HG02943 (cell line): Measurements from ENCODE around the gene CLDN9.
A peak's percentile ranks its signal among the peaks of the same experiment; 100 is the strongest.
"Not testable (repeated sequence)": the region's sequence is repeated elsewhere in the genome, so short reads cannot be mapped to it uniquely, and the experiment has no call there.

Source experiments
- ATAC-seq: cut with Tn5 transposase; IDR thresholded peaks from one replicate; pipeline ENCODE4 v1.9.1; 2021; ENCODE audit warnings: mild to moderate bottlenecking, low read depth, moderate library complexity; ENCODE audit not compliant: unreplicated experiment

The CLDN9 gene

DNA sequence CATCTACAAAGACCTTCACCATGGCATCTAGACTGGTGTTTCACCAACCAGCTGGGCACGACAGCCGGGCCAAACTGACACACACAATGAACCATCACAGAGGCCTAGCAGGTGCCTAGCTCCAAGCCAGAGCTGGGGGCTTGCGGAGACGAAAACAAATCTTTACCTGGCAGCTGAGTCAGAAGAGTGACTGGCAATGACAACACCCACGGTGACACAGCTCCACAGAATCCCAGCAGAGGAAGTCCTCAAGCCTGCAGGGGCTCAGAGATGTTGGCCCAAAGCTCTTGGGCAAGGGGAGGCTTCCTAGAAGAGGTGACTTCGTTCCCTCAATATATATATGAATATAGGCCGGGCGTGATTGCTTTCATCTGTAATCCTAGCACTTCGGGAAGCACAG is 38.8 kb downstream of the CLDN9 start:
- ATAC-seq = no peak

DNA sequence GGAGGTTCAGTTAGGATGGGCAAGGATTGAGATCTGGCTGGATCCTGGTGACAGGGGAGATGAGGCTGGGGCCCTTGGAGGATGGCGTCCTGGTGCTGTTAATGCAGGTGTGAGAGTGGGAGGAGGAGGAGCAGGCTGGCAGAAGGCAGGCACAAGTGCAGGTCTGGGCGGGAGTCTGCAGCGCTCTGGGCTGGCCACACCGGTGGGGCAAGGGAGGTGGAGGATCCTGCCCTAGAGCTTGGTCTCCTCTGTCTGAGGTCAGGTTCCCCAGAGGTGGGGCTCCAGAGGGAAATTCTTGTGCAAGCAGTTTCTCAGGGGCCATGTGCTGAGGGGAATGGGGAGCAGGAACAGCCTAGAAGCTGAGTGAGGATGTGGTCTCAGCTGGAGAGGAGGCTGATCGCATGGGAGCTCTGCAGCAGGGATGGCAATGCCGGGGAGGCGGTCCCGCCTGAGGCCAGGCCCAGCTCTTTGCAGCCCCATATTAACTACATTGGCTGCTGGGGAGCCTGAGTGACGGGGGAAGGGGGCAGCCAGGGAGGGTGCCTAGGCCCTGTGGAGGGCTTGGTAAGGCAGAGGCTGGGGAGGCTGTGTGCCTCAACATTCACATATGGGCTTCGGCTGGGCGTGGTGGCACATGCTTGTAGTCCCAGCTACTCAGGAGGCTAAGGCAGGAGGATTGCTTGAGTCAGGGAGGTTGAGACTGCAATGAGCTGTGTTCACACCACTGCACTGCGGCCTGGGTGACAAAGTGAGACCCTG is 40.0 kb downstream of the CLDN9 start:
- ATAC-seq = not testable (repeated sequence)

DNA sequence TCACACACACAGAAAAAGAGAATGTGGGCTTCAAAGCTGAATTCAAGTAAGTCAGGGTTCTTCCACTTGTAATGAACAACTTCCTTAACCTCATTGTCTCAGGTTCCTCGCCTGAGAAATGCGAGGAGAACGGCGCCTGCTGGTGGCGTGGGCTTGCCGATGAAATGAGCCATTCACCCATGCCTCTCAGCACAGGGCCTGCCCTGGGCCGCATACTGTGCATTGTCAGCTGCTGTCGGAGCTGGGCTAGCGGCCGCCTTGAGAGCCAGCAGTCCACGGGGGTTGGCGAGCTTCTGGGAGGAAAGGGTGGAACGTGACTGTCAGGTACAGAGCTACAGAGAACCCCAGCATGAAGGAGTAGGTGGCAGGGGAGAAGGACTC is 40.6 kb downstream of the CLDN9 start:
- ATAC-seq = not testable (repeated sequence)

DNA sequence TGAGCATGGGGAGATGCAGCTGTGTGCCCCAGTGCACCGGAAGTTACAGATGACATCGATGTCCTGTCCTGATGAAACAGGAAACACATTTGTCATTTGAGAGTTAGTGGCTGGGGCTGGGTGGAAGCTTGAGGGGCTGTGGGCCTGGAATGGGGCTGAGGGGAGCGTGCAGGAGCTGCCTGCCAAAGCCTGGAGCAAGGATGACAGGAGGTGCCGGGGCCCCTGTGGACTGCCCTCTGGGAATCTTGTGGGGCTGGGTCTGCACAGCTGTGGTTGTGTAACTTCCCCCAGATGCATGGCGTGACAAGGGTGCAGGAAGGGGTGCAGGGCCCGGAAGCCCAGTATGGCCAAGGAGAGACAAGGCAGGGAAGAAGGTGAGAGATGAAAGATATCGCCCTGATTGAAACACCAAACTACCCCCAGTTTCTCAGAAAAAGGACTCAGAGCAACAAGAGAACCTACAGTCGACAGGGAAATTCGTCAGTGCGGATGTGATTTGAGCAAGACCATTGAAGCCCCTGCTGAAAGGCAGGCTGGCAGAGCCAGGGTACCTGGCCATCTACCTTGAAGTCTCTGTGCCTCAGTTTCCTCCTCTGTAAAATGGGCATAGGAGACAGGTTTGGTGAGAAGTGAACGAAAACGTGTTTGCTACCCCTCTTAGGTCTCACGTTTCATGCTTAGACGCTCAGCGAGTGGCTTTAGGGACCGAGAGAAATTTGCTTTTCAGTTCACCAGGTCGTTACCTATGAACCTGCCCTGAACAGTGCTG is 42.4 kb downstream of the CLDN9 start:
- ATAC-seq = no peak

DNA sequence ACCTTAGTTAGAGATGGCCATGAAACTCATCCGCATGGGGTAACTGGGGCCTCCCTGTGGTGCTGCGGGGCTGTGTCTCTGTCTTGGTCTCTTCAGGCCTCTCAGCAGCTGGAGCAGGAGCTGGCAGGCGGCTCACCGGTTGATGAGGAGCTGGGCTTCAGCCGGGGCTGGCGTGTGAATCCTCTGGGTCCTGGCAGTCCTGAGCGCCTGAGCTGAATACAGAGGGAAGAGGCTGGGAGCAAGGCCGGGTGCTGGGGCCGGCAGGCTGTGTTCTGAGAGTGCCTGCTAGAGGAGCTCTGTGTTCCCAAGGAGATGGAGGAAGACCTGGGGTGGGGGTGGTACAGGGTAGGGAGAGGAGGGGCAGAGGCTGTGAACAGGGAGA is 43.0 kb downstream of the CLDN9 start:
- ATAC-seq = not testable (repeated sequence)

DNA sequence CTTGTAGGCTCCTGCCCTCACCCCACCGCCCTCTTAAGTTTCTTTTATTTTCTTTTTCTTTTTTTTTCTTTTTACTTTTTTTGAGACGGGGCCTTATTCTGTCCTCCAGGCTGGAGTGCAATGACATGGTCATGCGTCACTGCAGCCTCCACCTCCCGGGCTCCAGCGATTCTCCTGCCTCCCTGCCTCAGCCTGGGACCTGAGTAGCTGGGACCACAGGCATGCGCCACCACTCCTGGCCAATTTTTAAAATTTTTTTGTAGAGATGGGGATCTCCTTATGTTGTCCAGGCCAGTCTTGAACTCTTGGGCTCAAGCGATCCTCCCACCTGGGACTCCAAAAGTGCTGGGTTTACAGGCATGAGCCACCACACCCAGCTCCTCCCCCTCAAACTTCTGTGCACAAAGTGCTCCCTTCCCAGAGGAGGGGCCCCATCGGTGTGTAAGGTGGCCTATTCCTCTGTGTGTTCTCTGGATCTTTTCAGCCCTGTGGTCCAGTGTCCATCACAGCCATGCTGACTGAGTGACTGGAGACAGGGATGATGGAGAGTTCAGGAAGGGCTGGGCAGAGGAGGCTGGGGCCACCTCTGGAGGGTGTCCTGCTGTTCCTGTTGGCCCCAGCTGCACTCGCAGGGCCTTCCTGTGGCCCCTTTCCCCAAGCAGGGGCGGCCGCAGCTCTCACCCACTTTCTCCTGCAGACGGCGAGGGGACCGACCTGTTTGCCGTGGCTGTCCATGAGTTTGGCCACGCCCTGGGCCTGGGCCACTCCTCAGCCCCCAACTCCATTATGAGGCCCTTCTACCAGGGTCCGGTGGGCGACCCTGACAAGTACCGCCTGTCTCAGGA is 43.8 kb downstream of the CLDN9 start:
- ATAC-seq = no peak

DNA sequence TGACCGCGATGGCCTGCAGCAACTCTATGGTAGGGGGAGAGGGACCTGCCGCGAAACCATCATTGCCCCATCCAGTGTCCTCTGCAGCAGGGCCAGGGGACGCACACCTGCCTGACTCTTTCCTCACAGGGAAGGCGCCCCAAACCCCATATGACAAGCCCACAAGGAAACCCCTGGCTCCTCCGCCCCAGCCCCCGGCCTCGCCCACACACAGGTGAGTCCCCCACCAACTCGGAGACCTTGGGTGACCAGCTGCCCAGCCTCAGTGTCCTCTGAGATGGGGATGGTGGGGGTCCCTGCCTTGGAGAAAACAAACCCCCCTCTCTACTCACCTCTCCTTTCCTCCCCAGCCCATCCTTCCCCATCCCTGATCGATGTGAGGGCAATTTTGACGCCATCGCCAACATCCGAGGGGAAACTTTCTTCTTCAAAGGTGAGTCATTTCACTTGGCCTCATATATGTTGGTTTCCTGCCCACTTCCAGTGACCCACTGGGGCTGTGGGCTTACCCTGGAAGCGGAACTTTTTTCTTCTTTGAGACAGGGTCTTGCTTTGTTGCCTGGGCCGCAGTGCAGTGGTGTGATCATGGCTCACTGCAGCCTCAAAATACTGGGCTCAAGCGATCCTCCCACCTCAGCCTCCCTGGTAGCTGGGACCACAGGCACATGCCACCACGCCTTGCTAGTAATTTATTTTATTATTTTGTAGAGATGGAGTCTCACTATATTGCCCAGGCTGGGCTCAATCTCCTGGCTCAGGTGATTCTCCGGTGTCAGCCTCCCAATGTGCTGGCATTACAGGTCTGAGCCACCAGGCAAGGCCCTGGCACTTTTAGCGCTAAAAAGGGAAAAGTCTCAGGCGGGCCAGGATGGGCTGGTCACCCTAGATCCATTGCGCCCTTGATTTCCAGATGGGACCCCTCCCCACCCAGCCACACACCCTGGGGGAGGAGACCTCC is 44.7 kb downstream of the CLDN9 start:
- ATAC-seq = no peak

DNA sequence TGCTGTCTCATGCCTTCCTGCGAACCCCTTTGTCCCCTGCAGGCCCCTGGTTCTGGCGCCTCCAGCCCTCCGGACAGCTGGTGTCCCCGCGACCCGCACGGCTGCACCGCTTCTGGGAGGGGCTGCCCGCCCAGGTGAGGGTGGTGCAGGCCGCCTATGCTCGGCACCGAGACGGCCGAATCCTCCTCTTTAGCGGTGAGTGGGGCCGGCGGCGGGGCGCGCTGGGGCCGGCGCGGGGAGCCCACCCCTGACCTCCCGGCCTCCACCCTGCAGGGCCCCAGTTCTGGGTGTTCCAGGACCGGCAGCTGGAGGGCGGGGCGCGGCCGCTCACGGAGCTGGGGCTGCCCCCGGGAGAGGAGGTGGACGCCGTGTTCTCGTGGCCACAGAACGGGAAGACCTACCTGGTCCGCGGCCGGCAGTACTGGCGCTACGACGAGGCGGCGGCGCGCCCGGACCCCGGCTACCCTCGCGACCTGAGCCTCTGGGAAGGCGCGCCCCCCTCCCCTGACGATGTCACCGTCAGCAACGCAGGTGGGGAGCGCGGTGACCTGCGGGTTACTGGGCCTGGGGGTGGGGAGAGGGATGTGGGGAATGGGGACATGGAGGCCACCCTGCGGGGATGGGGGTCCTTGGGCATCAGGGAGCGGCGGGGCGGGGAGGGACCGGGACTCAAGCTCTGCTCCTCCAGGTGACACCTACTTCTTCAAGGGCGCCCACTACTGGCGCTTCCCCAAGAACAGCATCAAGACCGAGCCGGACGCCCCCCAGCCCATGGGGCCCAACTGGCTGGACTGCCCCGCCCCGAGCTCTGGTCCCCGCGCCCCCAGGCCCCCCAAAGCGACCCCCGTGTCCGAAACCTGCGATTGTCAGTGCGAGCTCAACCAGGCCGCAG is 45.7 kb downstream of the CLDN9 start:
- peak; percentile 25 for ATAC-seq

DNA sequence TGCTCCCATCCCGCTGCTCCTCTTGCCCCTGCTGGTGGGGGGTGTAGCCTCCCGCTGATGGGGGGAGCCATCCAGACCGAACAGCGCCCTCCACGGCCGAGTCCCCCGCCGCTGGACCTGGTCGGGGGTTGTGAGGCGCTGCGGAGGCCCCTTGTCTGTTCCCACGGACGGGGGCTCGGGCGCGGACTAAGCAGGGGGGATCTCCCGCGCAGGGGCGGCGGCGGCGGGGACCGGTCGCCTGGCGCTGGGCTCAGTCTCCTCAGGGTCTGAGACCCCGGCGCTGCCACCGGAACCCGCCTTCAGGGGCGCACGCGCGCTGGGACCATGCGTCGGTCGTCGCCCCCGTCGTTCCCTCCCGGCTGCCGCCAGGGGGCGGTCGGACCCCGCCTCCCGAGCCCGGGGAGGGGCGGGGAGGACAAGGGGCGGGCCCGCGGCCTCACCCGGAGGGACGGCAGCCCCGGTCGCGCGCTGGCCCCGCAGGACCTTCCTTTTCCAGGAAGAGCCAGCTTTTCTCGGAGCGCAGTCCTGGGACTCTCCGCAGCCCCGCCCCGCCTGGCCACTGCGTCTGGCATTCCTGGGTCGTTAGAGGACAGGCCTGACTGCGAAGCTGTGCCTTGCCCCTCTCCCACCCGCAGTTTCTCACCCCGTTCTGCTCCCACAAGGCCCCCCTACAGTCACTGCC is 46.5 kb downstream of the CLDN9 start:
- ATAC-seq = peak; percentile 59

DNA sequence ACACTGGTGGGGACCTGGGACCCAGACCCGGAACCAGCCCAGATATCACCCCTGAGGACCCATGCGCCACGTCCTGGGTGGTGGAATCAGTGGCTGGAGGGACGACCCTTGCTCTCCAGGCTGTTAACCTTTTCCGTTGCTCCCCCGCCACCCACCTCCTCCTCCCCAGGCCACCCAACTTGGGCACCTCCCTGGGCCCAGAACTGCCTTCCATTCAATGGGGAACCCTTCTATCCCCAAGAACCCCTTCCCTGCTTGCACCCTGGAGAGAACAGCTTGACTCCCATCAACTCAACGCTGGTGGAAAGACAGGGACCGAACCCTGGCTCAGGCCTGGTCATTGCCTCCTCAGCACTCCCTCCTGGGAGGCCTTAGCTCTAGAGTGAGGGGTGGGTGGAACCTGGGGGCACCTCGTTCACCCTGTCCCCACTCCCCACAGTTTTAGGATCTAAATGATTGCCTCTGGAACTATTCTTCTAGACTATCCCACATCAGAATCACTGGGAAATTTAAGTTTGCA is 47.1 kb downstream of the CLDN9 start:
- ATAC-seq = no peak

DNA sequence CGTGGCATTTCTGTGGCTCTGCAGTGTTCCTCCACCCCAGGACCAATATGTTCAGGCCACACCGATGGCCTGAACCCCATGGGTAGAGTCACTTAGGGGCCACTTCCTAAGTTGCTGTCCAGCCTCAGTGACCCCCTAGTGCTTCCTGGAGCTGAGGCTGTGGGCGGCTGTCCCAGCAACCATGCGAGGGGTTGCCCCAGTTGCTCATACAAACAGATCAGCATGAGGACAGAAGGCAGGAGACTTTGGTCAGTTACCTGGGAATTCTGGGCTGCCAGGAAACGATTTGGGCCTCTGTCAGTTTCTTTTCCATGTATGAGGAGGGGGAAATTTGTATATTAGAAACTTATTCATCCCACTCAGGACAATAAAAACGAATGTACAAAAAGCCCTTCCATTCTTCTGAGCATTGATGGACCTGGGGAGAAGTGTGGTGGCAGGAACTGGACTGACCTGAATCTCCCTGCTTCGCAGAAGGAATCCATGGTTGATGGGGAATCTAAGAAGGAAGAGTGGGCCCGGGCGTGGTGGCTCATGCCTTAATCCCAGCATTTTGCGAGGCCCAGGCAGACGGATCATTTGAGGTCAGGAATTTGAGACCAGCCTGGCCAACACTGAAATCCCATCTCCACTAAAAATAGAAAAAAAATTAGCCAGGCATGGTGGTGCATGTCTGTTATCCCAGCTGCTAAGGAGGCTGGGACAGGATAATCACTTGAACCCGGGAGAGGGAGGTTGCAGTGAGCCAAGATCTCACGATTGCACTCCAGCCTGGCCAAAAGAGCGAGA is 47.8 kb downstream of the CLDN9 start:
- ATAC-seq = no peak

DNA sequence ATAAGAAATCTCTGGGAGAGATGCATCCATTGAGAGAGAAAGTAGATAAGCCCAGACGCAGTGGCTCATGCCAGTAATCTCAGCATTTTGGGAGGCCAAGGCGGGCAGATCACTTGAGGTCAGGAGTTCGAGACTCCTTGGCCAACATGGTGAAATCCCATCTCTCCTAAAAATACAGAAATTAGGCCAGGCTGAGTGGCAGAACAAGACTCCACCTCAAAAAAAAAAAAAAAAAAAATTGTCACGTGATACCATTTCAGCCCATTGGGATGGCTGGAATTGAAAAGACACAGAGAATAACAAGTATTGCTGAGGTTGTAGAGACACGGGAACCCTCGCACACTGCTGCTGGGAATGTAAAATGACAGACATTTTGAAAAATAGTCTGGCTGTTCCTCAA is 49.8 kb downstream of the CLDN9 start:
- ATAC-seq = no peak

DNA sequence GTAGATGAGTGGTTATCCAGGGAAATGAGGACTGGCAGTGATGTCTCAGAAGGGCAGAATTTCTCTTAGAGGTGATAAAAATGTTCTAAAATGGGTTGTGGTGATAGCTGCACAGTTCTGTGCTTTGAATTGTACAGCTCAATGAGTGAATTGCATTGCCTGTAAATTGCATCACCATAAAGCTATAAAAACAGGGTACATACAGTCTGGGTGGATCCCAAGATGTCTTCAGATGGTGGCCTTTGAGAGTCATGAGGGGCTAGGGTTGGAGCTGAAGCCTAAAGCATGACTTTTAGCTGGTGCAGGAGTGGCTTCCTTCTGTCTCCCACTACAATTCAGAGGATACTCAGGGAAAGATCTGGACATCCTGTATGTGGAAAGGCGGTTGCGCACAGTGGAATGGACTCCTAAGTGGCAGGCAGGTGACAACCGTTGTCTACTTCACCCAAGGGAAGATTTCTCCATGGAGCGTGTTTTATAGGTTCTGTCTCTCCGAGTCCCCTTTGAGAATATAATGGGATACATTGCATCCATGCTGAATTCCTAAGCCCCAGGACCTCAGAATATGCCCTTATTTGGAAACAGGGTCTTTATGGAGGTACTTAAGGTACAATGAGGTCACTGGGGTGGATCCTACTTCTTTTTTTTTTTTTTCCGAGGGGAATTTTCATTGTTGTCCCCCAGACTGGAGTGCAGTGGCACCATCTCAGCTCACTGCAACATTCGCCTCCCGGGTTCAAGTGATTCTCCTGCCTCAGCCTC is 51.1 kb downstream of the CLDN9 start:
- ATAC-seq = no peak
